GM19467 (cell line): ENCODE measurements around the gene PBX4.
"Not testable (repeated sequence)": the region's sequence is repeated elsewhere in the genome, so short reads cannot be mapped to it uniquely, and the experiment has no call there.

Source experiments
- ATAC-seq: cut with Tn5 transposase; IDR thresholded peaks from one replicate; pipeline ENCODE4 v1.9.1; 2021; ENCODE audit warnings: mild to moderate bottlenecking, moderate library complexity; ENCODE audit not compliant: unreplicated experiment

The PBX4 gene

DNA sequence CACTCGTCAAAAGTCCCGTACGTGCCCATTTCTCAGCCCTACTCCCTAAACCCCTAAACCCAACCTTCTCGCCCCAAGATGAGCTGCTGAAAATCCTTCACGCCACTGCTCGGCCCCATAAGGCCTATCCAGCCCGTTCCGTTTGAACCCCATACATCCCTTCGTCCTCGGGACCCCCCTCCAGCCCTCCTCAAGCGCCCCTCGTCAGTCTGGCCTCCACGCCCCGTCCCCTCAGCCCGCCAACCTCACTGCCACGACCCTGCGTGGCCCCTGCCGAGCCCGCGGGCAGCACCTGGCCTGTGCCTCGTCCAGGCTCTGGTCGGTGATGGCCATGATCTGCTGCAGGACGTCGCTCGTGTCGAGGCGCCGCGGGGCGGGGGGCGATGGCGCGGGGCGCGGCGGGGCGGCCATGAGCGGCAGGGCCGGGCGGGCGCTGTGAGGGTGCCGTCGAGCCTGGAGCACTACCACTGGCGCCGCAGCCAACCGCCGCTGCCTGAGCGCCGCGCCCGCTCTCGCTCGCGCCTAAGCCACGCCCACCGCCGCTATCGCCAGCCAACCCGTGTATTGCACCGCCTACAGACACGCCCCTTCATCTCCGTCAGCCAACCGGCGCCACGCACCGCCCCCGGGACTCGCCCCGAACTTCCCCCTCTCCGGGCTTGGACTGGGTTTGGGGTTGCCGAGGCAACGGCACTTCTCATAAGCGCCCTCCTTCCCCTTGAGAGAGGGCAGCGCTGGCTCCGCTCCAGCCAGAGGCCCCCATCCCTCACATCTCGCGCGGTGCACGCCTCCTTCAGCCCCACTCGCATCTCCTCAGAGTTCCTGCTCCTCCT lies at the start of gene PBX4:
TSS of gene PBX4 (minus strand) at position 469 of the 833 bp plus-strand sequence. CDS start at position 411, 58 bp downstream.
- peak; percentile 95 for ATAC-seq

- not testable (repeated sequence) for ATAC-seq
These were observed 47.0 kb upstream of the PBX4 start for GRCh38 chr19:19665420-19665948.

DNA sequence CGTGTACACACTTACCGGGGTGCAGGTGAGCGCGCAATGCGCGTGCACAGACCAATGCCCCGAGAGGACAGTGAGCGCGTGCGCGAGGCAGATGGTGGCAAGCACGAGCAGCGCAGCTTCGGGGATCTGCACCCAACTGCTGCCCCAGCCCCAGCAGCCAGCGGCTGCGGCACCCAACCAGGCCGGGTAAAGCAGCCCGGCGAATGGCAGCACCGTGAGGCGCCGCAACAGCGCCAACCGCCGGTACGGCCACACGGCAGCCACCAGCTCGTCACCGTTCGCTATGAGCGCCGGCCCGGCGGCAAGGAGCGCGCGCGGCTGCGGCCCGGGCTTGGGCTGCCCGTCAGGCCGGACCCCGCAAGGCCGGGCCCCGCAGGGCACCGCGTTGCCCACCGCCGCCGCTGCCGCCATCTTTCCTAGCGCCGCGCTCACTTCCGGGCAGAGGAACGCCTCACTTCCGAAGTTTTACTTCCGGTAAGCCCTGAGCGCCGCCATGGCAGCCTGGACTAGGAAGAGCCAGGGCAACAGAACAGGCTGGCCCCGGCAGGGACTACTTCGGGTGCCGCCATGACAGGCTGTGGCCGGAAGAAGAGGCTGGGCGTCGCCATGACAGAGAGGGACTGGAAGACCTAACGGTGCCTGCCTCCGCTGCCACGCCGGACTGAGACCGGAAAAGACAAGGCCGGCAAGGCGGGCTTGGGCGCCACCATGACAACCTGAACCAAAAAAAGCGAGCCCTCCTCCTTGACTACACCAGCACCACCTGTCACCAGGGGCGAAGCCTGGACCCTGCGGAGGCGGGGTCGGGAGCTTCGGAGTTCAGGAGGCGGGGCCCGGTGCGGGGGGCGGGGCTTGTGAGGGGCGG lies 45.0 kb upstream of the PBX4 start, which contains the start of gene ATP13A1:
TSS of gene ATP13A1 (minus strand) at position 421 of the 865 bp plus-strand sequence. CDS start at position 411, 10 bp downstream.
- peak; percentile 66 for ATAC-seq

GRCh38 chr19:19662871-19663255 lies 44.4 kb upstream of the PBX4 start:
- no peak for ATAC-seq

GRCh38 chr19:19662344-19662743 lies 43.9 kb upstream of the PBX4 start:
- ATAC-seq = no peak

GRCh38 chr19:19661675-19662251 lies 43.3 kb upstream of the PBX4 start:
- no peak for ATAC-seq

DNA sequence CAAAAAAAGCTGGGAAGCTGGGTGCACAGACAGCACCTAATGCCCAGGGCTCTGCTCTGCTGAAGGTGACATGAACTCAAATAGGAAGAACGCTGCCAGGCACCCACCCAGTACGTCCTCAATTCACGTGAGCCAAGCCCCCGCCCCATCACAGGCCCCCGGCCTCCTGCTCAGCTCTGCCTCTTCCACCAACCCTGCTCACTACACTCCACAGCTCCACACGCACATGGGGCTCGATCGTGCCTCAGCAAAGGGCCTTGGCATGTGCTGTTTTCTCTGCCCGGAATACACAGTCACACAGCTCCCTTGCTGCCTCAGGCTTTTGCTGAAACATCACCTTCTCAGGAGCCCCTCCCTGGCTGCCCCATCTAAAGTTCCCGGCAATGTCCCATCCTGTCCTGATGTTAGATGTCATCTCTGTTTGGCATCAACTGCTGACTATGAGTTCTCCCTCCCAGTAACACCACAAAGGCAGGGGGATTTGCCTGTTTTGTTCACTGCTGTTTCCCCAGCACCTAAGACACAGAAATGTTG lies 42.7 kb upstream of the PBX4 start:
- ATAC-seq = no peak

- no peak for ATAC-seq
These were observed 41.3 kb upstream of the PBX4 start for GRCh38 chr19:19659646-19660245.

- ATAC-seq = no peak
These were observed 38.9 kb upstream of the PBX4 start for GRCh38 chr19:19657397-19657783.

GRCh38 chr19:19656451-19657396 lies 38.2 kb upstream of the PBX4 start:
- no peak for ATAC-seq

DNA sequence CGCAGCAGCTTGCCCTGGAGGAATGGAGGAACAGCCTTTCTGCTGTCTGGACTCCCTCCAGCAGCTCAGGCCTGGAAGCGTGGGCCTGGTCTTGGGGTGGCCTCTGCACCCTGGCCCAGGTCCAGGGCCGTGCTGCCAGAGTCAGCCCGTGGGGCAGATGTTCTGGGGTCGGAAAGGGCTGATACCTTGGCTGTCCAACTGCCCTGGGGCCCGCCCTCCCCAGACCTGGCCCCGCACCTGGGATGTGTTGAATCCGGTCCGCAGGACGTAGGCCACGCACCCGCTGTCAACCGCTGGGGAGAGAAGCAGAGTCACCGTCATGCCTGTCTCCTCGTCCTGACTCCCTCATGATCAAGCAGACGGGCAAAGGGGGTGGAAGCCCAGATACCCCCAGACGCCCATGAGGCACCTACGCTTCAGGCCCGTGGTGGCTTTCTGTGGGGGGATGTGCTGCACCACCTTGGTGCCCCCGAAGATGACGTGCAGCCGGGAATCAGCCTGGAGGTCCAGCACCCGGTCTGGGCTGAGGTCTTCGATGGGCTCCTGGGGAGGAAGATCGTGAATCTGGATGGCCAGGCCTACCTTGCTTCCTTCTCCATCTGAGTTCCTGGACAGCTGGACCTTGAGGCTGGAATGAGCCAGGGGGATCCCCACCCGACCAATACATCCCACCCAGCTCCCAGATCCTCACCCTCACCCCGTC lies 37.3 kb upstream of the PBX4 start:
- no peak for ATAC-seq

DNA sequence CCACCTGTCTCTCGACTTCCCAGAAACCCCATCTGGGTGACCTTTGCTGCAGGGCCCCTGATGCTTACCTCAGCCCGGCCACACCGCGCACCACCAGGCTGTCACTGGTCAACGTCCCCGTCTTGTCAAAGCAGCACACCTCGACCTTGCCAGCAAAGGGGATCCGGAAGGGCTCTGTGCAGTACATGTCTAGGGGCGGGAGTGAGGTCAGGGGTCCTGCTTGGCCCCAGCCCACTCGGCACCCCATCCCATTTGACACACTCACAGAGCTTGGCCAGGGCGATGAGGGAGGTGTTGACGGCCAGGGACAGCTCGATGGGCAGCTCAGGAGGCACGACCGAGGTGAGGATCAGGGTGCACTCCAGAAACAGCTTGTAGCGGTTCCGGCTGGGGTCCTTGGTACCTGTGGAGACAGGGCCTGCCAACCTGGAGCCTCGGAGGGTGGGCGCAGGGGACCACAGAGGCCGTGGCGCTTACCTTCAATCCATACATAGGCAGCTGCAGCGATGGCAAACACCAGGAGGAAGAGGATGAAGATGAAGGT lies 36.6 kb upstream of the PBX4 start:
- ATAC-seq = no peak

DNA sequence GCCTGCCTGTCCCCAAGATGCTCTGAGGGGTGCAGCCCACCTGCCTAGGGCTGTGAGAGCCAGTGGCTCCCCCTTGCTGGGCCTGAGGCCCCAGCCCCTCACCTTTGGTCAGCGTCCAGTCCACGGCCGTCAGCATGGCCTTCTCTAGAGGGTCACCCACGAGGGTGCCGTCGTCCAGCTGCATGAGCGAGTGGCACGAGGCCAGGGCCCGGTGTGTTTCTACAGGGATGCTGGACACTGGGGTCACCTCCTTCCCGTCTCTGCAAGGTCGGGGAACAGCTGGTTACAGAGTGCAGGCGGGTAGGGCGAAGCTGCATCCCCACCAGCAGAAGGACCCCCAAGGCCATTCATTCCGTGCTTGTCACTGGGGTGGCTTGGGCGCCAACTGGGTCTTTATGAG lies 36.0 kb upstream of the PBX4 start:
- ATAC-seq = no peak

GRCh38 chr19:19653597-19654147 lies 35.2 kb upstream of the PBX4 start:
- no peak for ATAC-seq

- ATAC-seq = no peak
These were observed 34.2 kb upstream of the PBX4 start for GRCh38 chr19:19652482-19653295.

DNA sequence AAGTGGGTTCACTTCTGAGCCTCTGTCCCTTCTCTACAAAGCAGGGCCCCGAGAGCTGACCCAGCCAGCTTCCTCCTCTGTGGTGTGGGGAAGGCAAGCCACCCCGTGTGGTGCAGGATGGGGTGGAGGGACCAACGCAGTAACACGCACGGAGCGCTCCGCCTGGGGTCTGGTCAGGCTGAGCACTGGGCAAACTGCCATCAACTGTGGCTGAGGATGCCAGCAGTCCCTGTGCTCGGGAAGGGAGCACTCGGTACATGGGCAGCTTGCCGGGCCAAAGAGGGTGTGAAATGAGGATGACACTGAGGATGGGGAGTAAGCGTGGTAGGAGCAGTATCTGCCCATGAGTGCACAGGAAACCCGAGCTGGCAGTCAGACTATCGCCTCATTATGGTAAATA lies 32.6 kb upstream of the PBX4 start:
- no peak for ATAC-seq

GRCh38 chr19:19650331-19650730 lies 31.8 kb upstream of the PBX4 start:
- ATAC-seq = no peak
